KMS-11 (cell line): Measurements from ENCODE around the gene KCNB1.

Experiments
- H2AFZ ChIP-seq: fragments of 200-600 bp; sonication (generic); 2 replicates; pipeline ENCODE4 v1.6.1; 2016; ENCODE audit warnings: antibody characterized with exemption, mixed run types, low read depth
- H3K27ac ChIP-seq: fragments of 200-600 bp; sonication (generic); 2 replicates; pipeline ENCODE4 v1.6.1; 2016; ENCODE audit warnings: mild to moderate bottlenecking, mixed run types
- H3K27me3 ChIP-seq: fragments of 200-600 bp; sonication (generic); 2 replicates; pipeline ENCODE4 v1.6.1; 2017; ENCODE audit warnings: mild to moderate bottlenecking, low read depth, mixed run types, moderate library complexity; ENCODE audit not compliant: insufficient read depth
- H3K36me3 ChIP-seq: fragments of 200-600 bp; sonication (generic); 2 replicates; pipeline ENCODE4 v1.6.1; 2017; ENCODE audit warnings: mild to moderate bottlenecking, mixed run types; ENCODE audit not compliant: insufficient read depth
- H3K4me1 ChIP-seq: fragments of 200-600 bp; sonication (generic); 2 replicates; pipeline ENCODE4 v1.6.1; 2016; ENCODE audit warnings: mild to moderate bottlenecking, low read depth, mixed run types; ENCODE audit not compliant: poor library complexity, severe bottlenecking
- H3K4me2 ChIP-seq: fragments of 200-600 bp; sonication (generic); 2 replicates; pipeline ENCODE4 v1.7.0; 2016; ENCODE audit warnings: mild to moderate bottlenecking, mixed run types
- H3K4me3 ChIP-seq: fragments of 200-600 bp; sonication (generic); IDR thresholded peaks from 2 replicates; pipeline ENCODE4 v1.6.1; 2017; ENCODE audit warnings: low read depth, low read length, mixed read lengths; ENCODE audit not compliant: insufficient read depth
- H3K79me2 ChIP-seq: fragments of 200-600 bp; sonication (generic); 2 replicates; pipeline ENCODE4 v1.6.1; 2016; ENCODE audit warnings: low read depth, mixed run types; ENCODE audit not compliant: insufficient read depth
- H3K9ac ChIP-seq: fragments of 200-600 bp; sonication (generic); 2 replicates; pipeline ENCODE4 v1.6.1; 2016; ENCODE audit warnings: mild to moderate bottlenecking, mixed run types
- H4K20me1 ChIP-seq: fragments of 200-600 bp; sonication (generic); 2 replicates; pipeline ENCODE4 v1.6.1; 2016; ENCODE audit warnings: mild to moderate bottlenecking, mixed run types; ENCODE audit not compliant: insufficient read depth
- CTCF ChIP-seq: fragments of 200-600 bp; sonication (generic); conservative IDR thresholded peaks from 2 replicates; pipeline ENCODE4 v1.6.1; 2017; ENCODE audit warnings: low read depth, mild to moderate bottlenecking, antibody characterized with exemption, low read length, moderate library complexity, mixed read lengths

KCNB1 gene

DNA sequence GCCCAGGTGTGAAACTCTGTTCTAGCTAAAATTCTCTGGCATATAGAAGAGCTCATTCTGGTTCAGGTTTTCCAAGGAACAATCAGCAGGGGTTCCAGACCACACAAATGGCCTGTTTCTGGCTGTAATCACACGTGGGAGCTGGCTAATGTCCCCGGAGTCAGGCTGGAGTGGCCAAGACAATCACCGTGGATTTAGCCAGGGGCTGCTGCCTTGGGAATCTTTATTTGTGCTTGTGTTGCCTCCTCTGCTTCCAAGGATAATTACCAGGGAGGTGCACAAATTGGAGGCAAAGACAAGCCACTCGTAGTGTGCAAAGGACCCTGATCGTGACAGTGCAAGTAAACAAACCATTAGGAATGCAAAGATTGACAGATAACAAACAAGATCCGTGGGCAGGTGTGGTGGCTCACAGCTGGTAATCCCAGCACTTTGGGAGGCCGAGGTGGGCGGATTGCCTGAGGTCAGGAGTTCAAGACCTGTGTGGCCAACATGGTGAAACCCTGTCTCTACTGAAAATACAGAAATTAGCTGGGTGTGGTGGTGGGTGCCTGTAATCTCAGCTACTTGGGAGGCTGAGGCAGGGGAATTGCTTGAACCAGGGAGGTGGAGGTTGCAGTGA, 77.3 kb downstream of the KCNB1 start:
- no peak overlapping the region for H3K9ac ChIP-seq
- no peaks in the 10 kb centered on the region for H4K20me1 ChIP-seq
- H2AFZ ChIP-seq: no peak overlapping the region
- no peaks in the 10 kb centered on the region for H3K36me3 ChIP-seq
- H3K4me2 ChIP-seq: no peak overlapping the region
- H3K27me3 ChIP-seq: peaks cover 5% of the 10 kb centered on the region; the same call in 1 of the 2 replicates
- no peaks in the 10 kb centered on the region for H3K4me1 ChIP-seq
- no peak overlapping the region for H3K4me3 ChIP-seq
- H3K27ac ChIP-seq: no peak overlapping the region
- no peaks in the 10 kb centered on the region for H3K79me2 ChIP-seq
- no peak for TF ChIP-seq CTCF

- Histone ChIP-seq H3K27me3 (peaks cover 5% of the 10 kb centered on the region; the same call in 1 of the 2 replicates), H3K9ac (no peak overlapping the region), H3K36me3 (no peaks in the 10 kb centered on the region)
Measured at GRCh38 chr20:49404461-49404860, 78.0 kb downstream of the KCNB1 start.

DNA sequence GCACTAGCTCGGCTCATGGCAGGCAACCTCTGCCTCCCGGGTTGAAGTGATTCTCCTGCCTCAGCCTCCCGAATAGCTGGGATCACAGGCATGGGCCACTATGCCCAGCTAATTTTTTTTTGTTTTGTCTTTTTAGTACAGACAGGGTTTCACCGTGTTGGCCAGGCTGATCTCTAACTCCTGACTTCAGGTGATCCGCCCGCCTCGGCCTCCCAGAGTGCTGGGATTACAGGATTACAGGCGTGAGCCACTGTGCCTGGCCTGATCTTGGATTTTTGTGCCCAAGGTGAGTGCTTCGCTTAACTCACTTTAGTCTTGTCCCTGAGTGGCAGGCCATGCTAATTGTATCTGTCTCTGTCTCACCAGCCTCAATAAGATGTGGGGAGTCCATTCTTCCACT, 78.6 kb downstream of the KCNB1 start:
- Histone ChIP-seq H3K79me2 (no peaks in the 10 kb centered on the region), H3K4me1 (no peaks in the 10 kb centered on the region), H2AFZ (no peak overlapping the region), H3K9ac (no peak overlapping the region), H3K4me2 (no peak overlapping the region), H4K20me1 (no peaks in the 10 kb centered on the region), H3K4me3 (no peak overlapping the region), H3K27ac (no peak overlapping the region), H3K36me3 (no peaks in the 10 kb centered on the region), H3K27me3 (peaks cover 5% of the 10 kb centered on the region; the same call in 1 of the 2 replicates)
- TF ChIP-seq CTCF: no peak

More at GRCh38 chr20:49404461-49404860, 78.0 kb downstream of the KCNB1 start:
- no peak overlapping the region for H2AFZ ChIP-seq
- no peaks in the 10 kb centered on the region for H3K4me1 ChIP-seq
- H4K20me1 ChIP-seq: no peaks in the 10 kb centered on the region
- TF ChIP-seq CTCF: no peak
- no peak overlapping the region for H3K4me3 ChIP-seq
- H3K27ac ChIP-seq: no peak overlapping the region
- H3K4me2 ChIP-seq: no peak overlapping the region
- no peaks in the 10 kb centered on the region for H3K79me2 ChIP-seq

GRCh38 chr20:49403012-49403411, 79.5 kb downstream of the KCNB1 start:
- no peak overlapping the region for H3K4me2 ChIP-seq
- H4K20me1 ChIP-seq: no peaks in the 10 kb centered on the region
- no peak overlapping the region for H2AFZ ChIP-seq
- no peak overlapping the region for H3K4me3 ChIP-seq
- no peak for TF ChIP-seq CTCF
- no peak overlapping the region for H3K9ac ChIP-seq
- H3K4me1 ChIP-seq: no peaks in the 10 kb centered on the region
- peaks cover 5% of the 10 kb centered on the region; the same call in 1 of the 2 replicates for H3K27me3 ChIP-seq
- H3K27ac ChIP-seq: no peak overlapping the region
- no peaks in the 10 kb centered on the region for H3K36me3 ChIP-seq
- no peaks in the 10 kb centered on the region for H3K79me2 ChIP-seq
